ENCODE measurements around the gene ZMIZ1. TPM values are rescaled to one million over a fixed set of nuclear protein-coding genes. Genes with fewer than 3 reads are reported as not detected.

The ZMIZ1 gene
- total RNA-seq, 2 experiments from 2014 or later: 14.6 to 15.5 TPM

DNA sequence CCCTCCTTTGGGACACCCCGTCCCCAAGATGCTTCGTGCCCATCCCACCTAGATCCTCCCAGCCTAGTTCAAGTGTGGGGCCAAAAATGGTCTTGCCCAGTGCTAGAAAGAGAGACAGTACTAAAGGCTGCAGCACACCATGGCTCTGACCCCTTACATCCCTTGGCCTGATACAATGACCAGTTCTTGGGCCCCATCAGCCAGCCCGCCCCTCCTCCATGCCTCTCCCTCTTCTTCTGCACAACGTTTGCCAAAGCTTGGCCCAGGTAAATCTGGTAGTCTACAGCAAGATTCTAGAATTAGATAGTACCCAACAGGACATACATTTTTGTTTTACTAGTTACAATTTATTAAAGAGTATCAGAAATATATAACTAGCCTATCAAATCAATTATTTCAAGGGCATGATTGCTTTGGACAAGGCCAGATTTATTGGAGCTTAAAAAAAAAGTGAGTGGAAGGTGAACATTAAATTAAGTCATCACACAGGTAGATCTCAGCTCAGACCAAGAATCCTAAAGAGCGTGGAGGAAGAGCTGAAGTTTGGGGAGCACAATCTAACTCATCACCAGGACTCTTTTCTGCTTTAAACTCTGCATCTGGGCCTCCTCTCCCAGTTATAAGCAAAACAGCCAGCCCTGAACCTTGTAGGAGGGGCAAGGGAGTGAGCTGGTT lies 69.8 kb downstream of the ZMIZ1 start:
- H3K27me3 Mint-ChIP-seq: no peaks in the 10 kb centered on the region
- peak overlapping the region; percentile 90 for H3K27ac Mint-ChIP-seq
- no peak overlapping the region for H3K4me3 Mint-ChIP-seq
- no peaks in the 10 kb centered on the region for H3K9me3 Mint-ChIP-seq
- Histone ChIP-seq H3K4me3 (ENCODE audit: low read length) (no peak overlapping the region), H3K36me3 (ENCODE audit: insufficient read depth, low read length) (peaks cover 12% of the 10 kb centered on the region), H3K27me3 (ENCODE audit: control insufficient read depth in 1 of 2, insufficient read depth in 2 of 2, low read length in 2 of 2) (no peaks in the 10 kb centered on the region), H3K4me1 (ENCODE audit: insufficient read depth, low read length) (peaks cover 49% of the 10 kb centered on the region), H3K27ac (ENCODE audit: low read depth in 1 of 2, low read length in 2 of 2) (no peak overlapping the region), H3K9me3 (ENCODE audit: control insufficient read depth in 1 of 2, insufficient read depth in 1 of 2, low read length in 2 of 2) (no peaks in the 10 kb centered on the region)
- TF ChIP-seq, protein P1, sequence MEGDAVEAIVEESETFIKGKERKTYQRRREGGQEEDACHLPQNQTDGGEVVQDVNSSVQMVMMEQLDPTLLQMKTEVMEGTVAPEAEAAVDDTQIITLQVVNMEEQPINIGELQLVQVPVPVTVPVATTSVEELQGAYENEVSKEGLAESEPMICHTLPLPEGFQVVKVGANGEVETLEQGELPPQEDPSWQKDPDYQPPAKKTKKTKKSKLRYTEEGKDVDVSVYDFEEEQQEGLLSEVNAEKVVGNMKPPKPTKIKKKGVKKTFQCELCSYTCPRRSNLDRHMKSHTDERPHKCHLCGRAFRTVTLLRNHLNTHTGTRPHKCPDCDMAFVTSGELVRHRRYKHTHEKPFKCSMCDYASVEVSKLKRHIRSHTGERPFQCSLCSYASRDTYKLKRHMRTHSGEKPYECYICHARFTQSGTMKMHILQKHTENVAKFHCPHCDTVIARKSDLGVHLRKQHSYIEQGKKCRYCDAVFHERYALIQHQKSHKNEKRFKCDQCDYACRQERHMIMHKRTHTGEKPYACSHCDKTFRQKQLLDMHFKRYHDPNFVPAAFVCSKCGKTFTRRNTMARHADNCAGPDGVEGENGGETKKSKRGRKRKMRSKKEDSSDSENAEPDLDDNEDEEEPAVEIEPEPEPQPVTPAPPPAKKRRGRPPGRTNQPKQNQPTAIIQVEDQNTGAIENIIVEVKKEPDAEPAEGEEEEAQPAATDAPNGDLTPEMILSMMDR (IDR thresholded peaks at IDR 0.05): no peak
- H3K36me3 Mint-ChIP-seq (ENCODE audit: low read depth): peaks cover 6% of the 10 kb centered on the region
- no peak for ATAC-seq (ENCODE audit: poor library complexity)
- POLR2A ChIA-PET: no interaction called here
- no peak for DNase-seq
- CTCF ChIA-PET: no interaction called here
- peaks cover 68% of the 10 kb centered on the region for H3K4me1 Mint-ChIP-seq (ENCODE audit: low read depth)
- intact Hi-C loops (cut with DNase I, micrococcal nuclease): no loop called here

- H3K27ac Mint-ChIP-seq: peak overlapping the region; percentile 90
- Histone ChIP-seq H3K4me3 (ENCODE audit: low read length) (no peak overlapping the region), H3K36me3 (ENCODE audit: insufficient read depth, low read length) (peaks cover 12% of the 10 kb centered on the region), H3K4me1 (ENCODE audit: insufficient read depth, low read length) (peaks cover 56% of the 10 kb centered on the region), H3K9me3 (ENCODE audit: control insufficient read depth in 1 of 2, insufficient read depth in 1 of 2, low read length in 2 of 2) (no peaks in the 10 kb centered on the region), H3K27me3 (ENCODE audit: control insufficient read depth in 1 of 2, insufficient read depth in 2 of 2, low read length in 2 of 2) (no peaks in the 10 kb centered on the region), H3K27ac (ENCODE audit: low read depth in 1 of 2, low read length in 2 of 2) (no peak overlapping the region)
- H3K9me3 Mint-ChIP-seq: no peaks in the 10 kb centered on the region
- H3K27me3 Mint-ChIP-seq: no peaks in the 10 kb centered on the region
- no peak for ATAC-seq (ENCODE audit: poor library complexity)
- POLR2A ChIA-PET: no interaction called here
- DNase-seq: no peak
- peaks cover 69% of the 10 kb centered on the region for H3K4me1 Mint-ChIP-seq (ENCODE audit: low read depth)
- H3K4me3 Mint-ChIP-seq: no peak overlapping the region
- intact Hi-C loops (cut with DNase I, micrococcal nuclease): no loop called here
- H3K36me3 Mint-ChIP-seq (ENCODE audit: low read depth): peaks cover 6% of the 10 kb centered on the region
- TF ChIP-seq, protein P1 (IDR thresholded peaks at IDR 0.05): no peak
- CTCF ChIA-PET: no interaction called here
These were observed 70.5 kb downstream of the ZMIZ1 start for GRCh38 chr10:79139124-79139835.

DNA sequence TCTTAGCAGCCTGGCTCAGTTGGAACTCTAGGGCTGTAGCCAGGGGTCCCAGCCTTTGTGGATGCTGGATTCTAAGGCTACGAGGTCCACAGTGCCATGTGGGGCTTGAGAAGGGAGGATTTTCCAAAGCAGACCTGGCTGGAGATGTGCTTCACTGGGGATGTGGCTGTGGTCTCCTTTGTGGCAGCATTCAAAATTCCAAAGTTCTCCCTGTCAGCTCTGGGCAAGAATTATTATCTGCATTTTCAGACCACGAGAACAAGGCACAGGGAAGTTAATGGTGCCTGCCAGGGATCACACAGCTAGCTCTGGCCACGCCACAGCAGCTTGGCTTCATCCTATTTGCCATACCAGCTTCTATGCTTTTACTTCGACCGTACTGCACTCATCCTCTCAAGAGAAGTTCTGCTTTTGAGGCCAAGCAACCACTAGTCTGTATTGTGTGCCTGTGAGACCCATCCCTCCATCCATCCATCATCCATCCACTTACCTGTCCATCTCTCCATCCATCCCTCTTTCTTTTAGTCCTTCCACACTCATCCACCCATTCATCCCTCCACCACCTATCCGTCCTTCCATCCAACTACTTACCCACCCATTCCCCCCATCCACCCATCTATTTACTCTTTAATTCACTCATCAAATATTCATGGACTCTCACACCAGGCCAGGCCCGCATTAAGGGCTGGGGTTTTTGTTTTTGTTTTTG lies 71.5 kb downstream of the ZMIZ1 start:
- Mint-ChIP-seq H3K27me3 (no peaks in the 10 kb centered on the region), H3K27ac (no peak overlapping the region), H3K4me1 (ENCODE audit: low read depth) (peaks cover 75% of the 10 kb centered on the region), H3K36me3 (ENCODE audit: low read depth) (peaks cover 6% of the 10 kb centered on the region), H3K4me3 (no peak overlapping the region), H3K9me3 (no peaks in the 10 kb centered on the region)
- Histone ChIP-seq H3K4me3 (ENCODE audit: low read length) (no peak overlapping the region), H3K36me3 (ENCODE audit: insufficient read depth, low read length) (peaks cover 12% of the 10 kb centered on the region), H3K4me1 (ENCODE audit: insufficient read depth, low read length) (peaks cover 63% of the 10 kb centered on the region), H3K9me3 (ENCODE audit: control insufficient read depth in 1 of 2, insufficient read depth in 1 of 2, low read length in 2 of 2) (no peaks in the 10 kb centered on the region), H3K27ac (ENCODE audit: low read depth in 1 of 2, low read length in 2 of 2) (no peak overlapping the region), H3K27me3 (ENCODE audit: control insufficient read depth in 1 of 2, insufficient read depth in 2 of 2, low read length in 2 of 2) (no peaks in the 10 kb centered on the region)
- no peak for ATAC-seq (ENCODE audit: poor library complexity)
- no peak for DNase-seq
- TF ChIP-seq, protein P1 (IDR thresholded peaks at IDR 0.05): no peak
- ChIA-PET POLR2A (no interaction called here), CTCF (no interaction called here)
- intact Hi-C loops (cut with DNase I, micrococcal nuclease): no loop called here

Data from CD4-positive, alpha-beta T cell (primary cell).